Activated CD8-positive, alpha-beta T cell treated with anti-CD3 and anti-CD28 coated beads for 36 hours (primary cell): ENCODE results near the gene HSPB9. TPM values are rescaled to one million over a fixed set of nuclear protein-coding genes. Genes with fewer than 3 reads are reported as not detected.

ENCODE experiments used
- ATAC-seq: fragments of 200-7000 bp; cut with Tn5 transposase; one replicate; pipeline ENCODE4 v1.10.0; 2021; ENCODE audit warnings: mild to moderate bottlenecking, moderate library complexity
- CTCF ChIA-PET: fragments of 350-600 bp; sonication (Branson Sonifier 250); formaldehyde crosslinking; loops from one replicate; lab custom pipeline; 2021; ENCODE audit warnings: antibody characterized with exemption; lab: Charles Lee
- POLR2A ChIA-PET: fragments of 350-600 bp; sonication (Branson Sonifier 250); formaldehyde crosslinking; loops from one replicate; lab custom pipeline; 2021; ENCODE audit warnings: antibody characterized with exemption; lab: Charles Lee
- DNase-seq: peaks from one replicate; pipeline ENCODE4 v3.0.0-alpha.2; 2020
- H3K27ac Mint-ChIP-seq: one replicate; pipeline ENCODE4 v1.8.0; 2021; ENCODE audit warnings: mild to moderate bottlenecking, mixed read lengths
- H3K27me3 Mint-ChIP-seq: one replicate; pipeline ENCODE4 v1.8.0; 2021; ENCODE audit warnings: mixed read lengths
- H3K36me3 Mint-ChIP-seq: one replicate; pipeline ENCODE4 v1.8.0; 2021; ENCODE audit warnings: low read depth, mixed read lengths
- H3K4me1 Mint-ChIP-seq: one replicate; pipeline ENCODE4 v1.8.0; 2021; ENCODE audit warnings: low read depth, mixed read lengths
- H3K4me3 Mint-ChIP-seq: one replicate; pipeline ENCODE4 v1.8.0; 2021; ENCODE audit warnings: mild to moderate bottlenecking, moderate library complexity, mixed read lengths
- H3K9me3 Mint-ChIP-seq: one replicate; pipeline ENCODE4 v1.8.0; 2021; ENCODE audit warnings: mixed read lengths
- CTCF ChIP-seq: fragments of 200-600 bp; IDR thresholded peaks from one replicate; pipeline ENCODE4 v1.8.0; 2022; ENCODE audit warnings: antibody characterized with exemption, mild to moderate bottlenecking
- intact Hi-C: fragments of 100-400 bp; cut with micrococcal nuclease; formaldehyde crosslinking; loops from one replicate; pipeline ENCODE4 v1.10.0; 2022
- total RNA-seq, 2 experiments: library from RNA; stranded (reverse); gene quantifications; one replicate each; pipeline ENCODE4 v1.2.3, GENCODE V29; 2021

HSPB9 gene
- total RNA-seq, 2 experiments from 2014 or later: 0.41 TPM; not detected in 1

GRCh38 chr17:42107124-42107523, 15.5 kb upstream of the HSPB9 start:
- Mint-ChIP-seq H3K27me3 (no peaks in the 10 kb centered on the region), H3K4me1 (peaks cover 19% of the 10 kb centered on the region), H3K4me3 (peak overlapping the region; percentile 52), H3K27ac (no peak overlapping the region), H3K9me3 (no peaks in the 10 kb centered on the region), H3K36me3 (peaks cover 10% of the 10 kb centered on the region)
- POLR2A ChIA-PET: interaction anchor here (0.9 to 2.3 kb wide), 4 partner anchors 8 to 90 kb away, joined by 4 to 9 read pairs (median 4); partner anchors contain the start of genes DNAJC7 and ZNF385C
- TF ChIP-seq CTCF: no peak
- ATAC-seq: no peak
- CTCF ChIA-PET: interaction anchor here (0.9 to 3.5 kb wide), 8 partner anchors 8 to 89 kb away, joined by 3 to 23 read pairs (median 4); partner anchors contain the start of gene NKIRAS2
- intact Hi-C loops: no loop called here
- DNase-seq: no peak

- Mint-ChIP-seq H3K4me1 (peaks cover 23% of the 10 kb centered on the region), H3K4me3 (peak overlapping the region; percentile 52), H3K36me3 (peaks cover 13% of the 10 kb centered on the region), H3K27ac (peak overlapping the region; percentile 71), H3K9me3 (no peaks in the 10 kb centered on the region), H3K27me3 (no peaks in the 10 kb centered on the region)
- TF ChIP-seq CTCF: no peak
- DNase-seq (peak; percentile 94), ATAC-seq (peak; percentile 89)
- intact Hi-C loops: no loop called here
- ChIA-PET CTCF (interaction anchor here (1.0 to 14.3 kb wide), 9 partner anchors 10 to 90 kb away, joined by 3 to 110 read pairs (median 5); partner anchors contain the start of genes DNAJC7 and NKIRAS2), POLR2A (interaction anchor here (0.7 to 2.3 kb wide), 11 partner anchors 9 to 142 kb away, joined by 3 to 9 read pairs (median 4); partner anchors contain the start of genes DNAJC7, KAT2A, NKIRAS2 and ZNF385C)
These were observed 14.7 kb upstream of the HSPB9 start for GRCh38 chr17:42107597-42108576.

- H3K36me3 Mint-ChIP-seq: peaks cover 16% of the 10 kb centered on the region
- intact Hi-C loops: no loop called here
- ChIA-PET POLR2A (interaction anchor here (1.1 to 2.0 kb wide), 5 partner anchors 9 to 144 kb away, joined by 3 to 9 read pairs (median 5); partner anchors contain the start of genes DNAJC7, KAT2A and NKIRAS2), CTCF (interaction anchor here (0.9 to 14.3 kb wide), 5 partner anchors 10 to 145 kb away, joined by 3 to 110 read pairs (median 6); partner anchors contain the start of genes DNAJC7 and NKIRAS2)
- no peak for DNase-seq
- H3K27ac Mint-ChIP-seq: peak overlapping the region; percentile 35
- no peak overlapping the region for H3K4me3 Mint-ChIP-seq
- no peak for ATAC-seq
- peaks cover 24% of the 10 kb centered on the region for H3K4me1 Mint-ChIP-seq
- no peaks in the 10 kb centered on the region for H3K9me3 Mint-ChIP-seq
- H3K27me3 Mint-ChIP-seq: no peaks in the 10 kb centered on the region
- TF ChIP-seq CTCF: no peak
These were observed 13.5 kb upstream of the HSPB9 start for GRCh38 chr17:42109086-42109485.

- POLR2A ChIA-PET: interaction anchor here (0.7 to 4.1 kb wide), 7 partner anchors 11 to 145 kb away, joined by 3 to 36 read pairs (median 5); partner anchors contain the start of genes CNP, DNAJC7, HSPB9 and KAT2A
- intact Hi-C loops: loop anchor here (5.0 kb wide), 1 partner anchor 88 kb away; the partner anchor contains the start of gene NKIRAS2
- H3K27ac Mint-ChIP-seq: peak overlapping the region; percentile 9
- no peaks in the 10 kb centered on the region for H3K27me3 Mint-ChIP-seq
- H3K4me1 Mint-ChIP-seq: peaks cover 24% of the 10 kb centered on the region
- H3K36me3 Mint-ChIP-seq: peaks cover 25% of the 10 kb centered on the region
- H3K4me3 Mint-ChIP-seq: peak overlapping the region; percentile 79
- CTCF ChIA-PET: interaction anchor here (0.7 to 14.3 kb wide), 13 partner anchors 8 to 147 kb away, joined by 3 to 110 read pairs (median 6); partner anchors contain the start of genes CNP, DNAJC7, NKIRAS2 and ZNF385C
- DNase-seq (no peak), ATAC-seq (no peak)
- H3K9me3 Mint-ChIP-seq: no peaks in the 10 kb centered on the region
- TF ChIP-seq CTCF: no peak
These were observed 12.0 kb upstream of the HSPB9 start for GRCh38 chr17:42110301-42111264.
